ENCODE measurements around the gene PCA3. TPM values are rescaled to one million over a fixed set of nuclear protein-coding genes. Genes with fewer than 3 reads are reported as not detected.

The PCA3 gene
- total and polyA plus RNA-seq, 9 of the 15 experiments (the other 6 are each of a cell fraction or from before 2014, with no cell fraction given), result not detected

DNA sequence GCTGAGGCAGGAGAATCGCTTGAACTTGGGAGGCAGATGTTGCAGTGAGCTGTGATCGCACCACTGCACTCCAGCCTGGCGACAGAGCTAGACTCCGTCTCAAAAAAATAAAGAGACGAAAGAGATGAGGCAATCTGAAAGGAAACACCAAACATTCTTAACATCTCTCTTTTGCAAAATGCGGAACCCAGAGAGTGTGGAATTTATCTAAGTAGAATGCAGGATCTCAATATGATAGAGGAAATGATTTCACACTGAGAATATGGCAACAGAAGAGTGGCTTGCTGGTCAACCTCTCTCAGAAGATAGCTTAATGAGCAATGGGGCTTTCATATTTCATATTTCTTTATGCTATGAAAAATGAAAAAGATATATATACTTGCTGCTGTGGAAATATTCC lies 33.4 kb upstream of the PCA3 start (continued):
- TF ChIP-seq, protein P1, sequence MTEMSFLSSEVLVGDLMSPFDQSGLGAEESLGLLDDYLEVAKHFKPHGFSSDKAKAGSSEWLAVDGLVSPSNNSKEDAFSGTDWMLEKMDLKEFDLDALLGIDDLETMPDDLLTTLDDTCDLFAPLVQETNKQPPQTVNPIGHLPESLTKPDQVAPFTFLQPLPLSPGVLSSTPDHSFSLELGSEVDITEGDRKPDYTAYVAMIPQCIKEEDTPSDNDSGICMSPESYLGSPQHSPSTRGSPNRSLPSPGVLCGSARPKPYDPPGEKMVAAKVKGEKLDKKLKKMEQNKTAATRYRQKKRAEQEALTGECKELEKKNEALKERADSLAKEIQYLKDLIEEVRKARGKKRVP (CRISPR knock-in tag; IDR thresholded peaks at IDR 0.05), result no peak

DNA sequence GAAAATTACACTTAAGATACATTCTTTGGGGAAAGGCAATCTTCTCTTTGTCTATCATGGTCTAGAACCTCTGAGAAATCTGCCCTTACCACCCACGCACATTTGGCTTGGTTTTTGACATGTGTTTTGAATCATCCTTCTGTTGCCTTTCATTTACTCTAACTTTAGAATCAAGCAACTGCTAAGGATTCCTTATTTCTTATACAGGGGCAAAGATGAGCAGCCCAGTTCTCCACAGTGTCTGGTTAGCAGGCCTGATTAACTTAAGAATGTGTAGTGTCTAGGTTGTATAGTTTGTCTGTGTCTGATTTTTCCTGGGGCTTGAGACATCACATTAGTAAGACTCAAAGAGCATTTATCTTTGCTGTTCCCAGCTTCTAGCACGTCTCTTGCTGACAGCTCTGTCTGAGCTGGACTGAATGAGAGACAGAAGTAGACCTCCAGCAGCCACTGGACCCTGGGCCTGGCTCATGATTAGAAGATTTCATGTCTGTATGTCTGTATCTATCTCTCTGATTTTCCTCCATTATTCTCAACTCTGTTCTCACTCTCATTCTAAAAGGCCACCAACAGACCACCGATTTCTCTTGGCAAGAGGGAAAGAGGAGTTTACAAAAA lies 31.8 kb upstream of the PCA3 start:
- H3K9me1 ChIP-seq (ENCODE audit: control insufficient read depth, insufficient read depth, low read length), result no peaks in the 10 kb centered on the region
- H3K4me3 ChIP-seq, result no peak overlapping the region
- 0% methylated on average over 3 of the region's 3 CpGs for WGBS (ENCODE audit: insufficient coverage, low coverage, missing lambda C conversion rate)
- H3K79me2 ChIP-seq (ENCODE audit: control insufficient read depth, insufficient read depth, low read length), result no peaks in the 10 kb centered on the region
- H4K20me1 ChIP-seq (replicated peaks; ENCODE audit: control insufficient read depth, insufficient read depth, low read length), result no peaks in the 10 kb centered on the region
- H3K27me3 ChIP-seq (ENCODE audit: control insufficient read depth in 2 of 2, insufficient read depth in 2 of 2, low read length in 2 of 2), result no peaks in the 10 kb centered on the region; a peak in 1 of 5 replicates
- H3K9me3 ChIP-seq (replicated peaks; ENCODE audit: control insufficient read depth, insufficient read depth, low read depth, low read length), result no peaks in the 10 kb centered on the region
- ChIA-PET CTCF (ENCODE audit: low intra/inter-chr PET ratio) (no interaction called here), POLR2A (no interaction called here)
- H3K27ac ChIP-seq (ENCODE audit: extremely low read depth, low read depth, low read length), result no peak overlapping the region
- TF ChIP-seq, protein P2, sequence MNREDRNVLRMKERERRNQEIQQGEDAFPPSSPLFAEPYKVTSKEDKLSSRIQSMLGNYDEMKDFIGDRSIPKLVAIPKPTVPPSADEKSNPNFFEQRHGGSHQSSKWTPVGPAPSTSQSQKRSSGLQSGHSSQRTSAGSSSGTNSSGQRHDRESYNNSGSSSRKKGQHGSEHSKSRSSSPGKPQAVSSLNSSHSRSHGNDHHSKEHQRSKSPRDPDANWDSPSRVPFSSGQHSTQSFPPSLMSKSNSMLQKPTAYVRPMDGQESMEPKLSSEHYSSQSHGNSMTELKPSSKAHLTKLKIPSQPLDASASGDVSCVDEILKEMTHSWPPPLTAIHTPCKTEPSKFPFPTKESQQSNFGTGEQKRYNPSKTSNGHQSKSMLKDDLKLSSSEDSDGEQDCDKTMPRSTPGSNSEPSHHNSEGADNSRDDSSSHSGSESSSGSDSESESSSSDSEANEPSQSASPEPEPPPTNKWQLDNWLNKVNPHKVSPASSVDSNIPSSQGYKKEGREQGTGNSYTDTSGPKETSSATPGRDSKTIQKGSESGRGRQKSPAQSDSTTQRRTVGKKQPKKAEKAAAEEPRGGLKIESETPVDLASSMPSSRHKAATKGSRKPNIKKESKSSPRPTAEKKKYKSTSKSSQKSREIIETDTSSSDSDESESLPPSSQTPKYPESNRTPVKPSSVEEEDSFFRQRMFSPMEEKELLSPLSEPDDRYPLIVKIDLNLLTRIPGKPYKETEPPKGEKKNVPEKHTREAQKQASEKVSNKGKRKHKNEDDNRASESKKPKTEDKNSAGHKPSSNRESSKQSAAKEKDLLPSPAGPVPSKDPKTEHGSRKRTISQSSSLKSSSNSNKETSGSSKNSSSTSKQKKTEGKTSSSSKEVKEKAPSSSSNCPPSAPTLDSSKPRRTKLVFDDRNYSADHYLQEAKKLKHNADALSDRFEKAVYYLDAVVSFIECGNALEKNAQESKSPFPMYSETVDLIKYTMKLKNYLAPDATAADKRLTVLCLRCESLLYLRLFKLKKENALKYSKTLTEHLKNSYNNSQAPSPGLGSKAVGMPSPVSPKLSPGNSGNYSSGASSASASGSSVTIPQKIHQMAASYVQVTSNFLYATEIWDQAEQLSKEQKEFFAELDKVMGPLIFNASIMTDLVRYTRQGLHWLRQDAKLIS (CRISPR knock-in tag; IDR thresholded peaks at IDR 0.05), result no peak
- TF ChIP-seq, protein P3, sequence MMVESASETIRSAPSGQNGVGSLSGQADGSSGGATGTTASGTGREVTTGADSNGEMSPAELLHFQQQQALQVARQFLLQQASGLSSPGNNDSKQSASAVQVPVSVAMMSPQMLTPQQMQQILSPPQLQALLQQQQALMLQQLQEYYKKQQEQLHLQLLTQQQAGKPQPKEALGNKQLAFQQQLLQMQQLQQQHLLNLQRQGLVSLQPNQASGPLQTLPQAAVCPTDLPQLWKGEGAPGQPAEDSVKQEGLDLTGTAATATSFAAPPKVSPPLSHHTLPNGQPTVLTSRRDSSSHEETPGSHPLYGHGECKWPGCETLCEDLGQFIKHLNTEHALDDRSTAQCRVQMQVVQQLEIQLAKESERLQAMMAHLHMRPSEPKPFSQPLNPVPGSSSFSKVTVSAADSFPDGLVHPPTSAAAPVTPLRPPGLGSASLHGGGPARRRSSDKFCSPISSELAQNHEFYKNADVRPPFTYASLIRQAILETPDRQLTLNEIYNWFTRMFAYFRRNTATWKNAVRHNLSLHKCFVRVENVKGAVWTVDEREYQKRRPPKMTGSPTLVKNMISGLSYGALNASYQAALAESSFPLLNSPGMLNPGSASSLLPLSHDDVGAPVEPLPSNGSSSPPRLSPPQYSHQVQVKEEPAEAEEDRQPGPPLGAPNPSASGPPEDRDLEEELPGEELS (CRISPR knock-in tag; IDR thresholded peaks at IDR 0.05; ENCODE audit: borderline replicate concordance), result no peak
- TF ChIP-seq, protein P4, sequence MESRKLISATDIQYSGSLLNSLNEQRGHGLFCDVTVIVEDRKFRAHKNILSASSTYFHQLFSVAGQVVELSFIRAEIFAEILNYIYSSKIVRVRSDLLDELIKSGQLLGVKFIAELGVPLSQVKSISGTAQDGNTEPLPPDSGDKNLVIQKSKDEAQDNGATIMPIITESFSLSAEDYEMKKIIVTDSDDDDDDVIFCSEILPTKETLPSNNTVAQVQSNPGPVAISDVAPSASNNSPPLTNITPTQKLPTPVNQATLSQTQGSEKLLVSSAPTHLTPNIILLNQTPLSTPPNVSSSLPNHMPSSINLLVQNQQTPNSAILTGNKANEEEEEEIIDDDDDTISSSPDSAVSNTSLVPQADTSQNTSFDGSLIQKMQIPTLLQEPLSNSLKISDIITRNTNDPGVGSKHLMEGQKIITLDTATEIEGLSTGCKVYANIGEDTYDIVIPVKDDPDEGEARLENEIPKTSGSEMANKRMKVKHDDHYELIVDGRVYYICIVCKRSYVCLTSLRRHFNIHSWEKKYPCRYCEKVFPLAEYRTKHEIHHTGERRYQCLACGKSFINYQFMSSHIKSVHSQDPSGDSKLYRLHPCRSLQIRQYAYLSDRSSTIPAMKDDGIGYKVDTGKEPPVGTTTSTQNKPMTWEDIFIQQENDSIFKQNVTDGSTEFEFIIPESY (CRISPR knock-in tag; IDR thresholded peaks at IDR 0.05), result no peak
- TF ChIP-seq PHF8 (IDR thresholded peaks at IDR 0.05; ENCODE audit: borderline replicate concordance, low read length), result no peak
- no peak for TF ChIP-seq BCOR (IDR thresholded peaks at IDR 0.05)
- TF ChIP-seq ZNF696 (CRISPR knock-in tag; conservative IDR thresholded peaks at IDR 0.05), result no peak
- TF ChIP-seq HNRNPL (IDR thresholded peaks at IDR 0.05; ENCODE audit: low read depth, low read length), result no peak
- no peak for TF ChIP-seq CCNT2 (IDR thresholded peaks at IDR 0.05; ENCODE audit: borderline replicate concordance, extremely low read depth, insufficient read length, low read depth, low read length)
- TF ChIP-seq PML (IDR thresholded peaks at IDR 0.05; ENCODE audit: low read length), result no peak
- TF ChIP-seq ZNF263 (CRISPR knock-in tag; IDR thresholded peaks at IDR 0.05; ENCODE audit: borderline replicate concordance), result no peak
- FAIRE-seq (no peak), DNase-seq (ENCODE audit: extremely low read depth in 1 of 4, low spot score in 3 of 4) (no peak), ATAC-seq (no peak)
- in situ Hi-C loops (cut with MboI) (no loop called here), intact Hi-C loops (cut with micrococcal nuclease) (no loop called here)
- H3K4me2 ChIP-seq (ENCODE audit: insufficient read depth, low read length), result no peak overlapping the region
- H3K36me3 ChIP-seq (ENCODE audit: control insufficient read depth, insufficient read depth, low read length), result no peaks in the 10 kb centered on the region
- no peaks in the 10 kb centered on the region for H3K4me1 ChIP-seq (replicated peaks in 1 of 2; ENCODE audit: control insufficient read depth in 2 of 2, insufficient read depth in 2 of 2, low read length in 2 of 2)
- no TSS peak for BruUV-seq (replicated peaks)
- H2AFZ ChIP-seq (ENCODE audit: low read depth, low read length), result no peak overlapping the region
- H3K9ac ChIP-seq (ENCODE audit: insufficient read depth in 1 of 2, low read depth in 2 of 2, low read length in 2 of 2), result no peak overlapping the region
